HUES6 (cell line): ENCODE results near the gene SORBS2.

Source experiments
- H3K27ac ChIP-seq: 2 replicates; pipeline ENCODE4 v1.7.0; 2013; ENCODE audit warnings: low read depth, mild to moderate bottlenecking, low read length, inconsistent platforms
- H3K27me3 ChIP-seq: 2 replicates; pipeline ENCODE4 v1.6.1; 2013; ENCODE audit warnings: low read length; ENCODE audit not compliant: control insufficient read depth, insufficient read depth
- H3K36me3 ChIP-seq: 2 replicates; pipeline ENCODE4 v1.6.1; 2013; ENCODE audit warnings: low read length; ENCODE audit not compliant: control insufficient read depth, insufficient read depth
- H3K4me1 ChIP-seq: 2 replicates; pipeline ENCODE4 v1.6.1; 2013; ENCODE audit warnings: low read length; ENCODE audit not compliant: control insufficient read depth, insufficient read depth
- H3K4me3 ChIP-seq: 2 replicates; pipeline ENCODE4 v1.5.1; 2013; ENCODE audit warnings: low read depth, low read length
- H3K9ac ChIP-seq: one replicate; pipeline ENCODE4 v1.6.1; 2013; ENCODE audit warnings: mild to moderate bottlenecking, low read length
- H3K9me3 ChIP-seq: 2 replicates; pipeline ENCODE4 v1.6.1; 2013; ENCODE audit warnings: low read depth, low read length; ENCODE audit not compliant: control insufficient read depth, insufficient read depth

The SORBS2 gene

GRCh38 chr4:185840953-185841352 lies 29.0 kb upstream of the SORBS2 start:
- Histone ChIP-seq H3K4me3 (no peak overlapping the region), H3K36me3 (no peaks in the 10 kb centered on the region), H3K9me3 (peaks cover 10% of the 10 kb centered on the region), H3K4me1 (peaks cover 53% of the 10 kb centered on the region), H3K27me3 (no peaks in the 10 kb centered on the region), H3K27ac (peak overlapping the region; percentile 98; the same call in 1 of the 2 replicates), H3K9ac (peak overlapping the region; percentile 2)

- Histone ChIP-seq H3K4me1 (peaks cover 59% of the 10 kb centered on the region), H3K9me3 (peaks cover 6% of the 10 kb centered on the region; the same call in 1 of the 2 replicates), H3K27me3 (no peaks in the 10 kb centered on the region), H3K27ac (peak overlapping the region; percentile 98), H3K4me3 (no peak overlapping the region), H3K36me3 (no peaks in the 10 kb centered on the region), H3K9ac (peak overlapping the region; percentile 81)
These were observed 28.2 kb upstream of the SORBS2 start for GRCh38 chr4:185840201-185840600.

GRCh38 chr4:185839770-185840169 lies 27.8 kb upstream of the SORBS2 start:
- H3K9me3 ChIP-seq = peaks cover 5% of the 10 kb centered on the region; the same call in 1 of the 2 replicates
- no peak overlapping the region; the same call in 1 of the 2 replicates for H3K4me3 ChIP-seq
- peaks cover 59% of the 10 kb centered on the region for H3K4me1 ChIP-seq
- H3K36me3 ChIP-seq = no peaks in the 10 kb centered on the region
- H3K27ac ChIP-seq = peak overlapping the region; percentile 98
- no peaks in the 10 kb centered on the region for H3K27me3 ChIP-seq
- H3K9ac ChIP-seq = peak overlapping the region; percentile 81

- Histone ChIP-seq H3K4me1 (peaks cover 59% of the 10 kb centered on the region), H3K9ac (peak overlapping the region; percentile 91), H3K27me3 (no peaks in the 10 kb centered on the region), H3K4me3 (peak overlapping the region; percentile 24; the same call in 1 of the 2 replicates), H3K36me3 (no peaks in the 10 kb centered on the region), H3K9me3 (peaks cover 3% of the 10 kb centered on the region; the same call in 1 of the 2 replicates), H3K27ac (peak overlapping the region; percentile 98)
These were observed 27.3 kb upstream of the SORBS2 start for GRCh38 chr4:185839194-185839712.

- Histone ChIP-seq H3K27me3 (no peaks in the 10 kb centered on the region), H3K36me3 (no peaks in the 10 kb centered on the region), H3K9ac (peak overlapping the region; percentile 91), H3K4me3 (peak overlapping the region; percentile 24; the same call in 1 of the 2 replicates), H3K4me1 (peaks cover 59% of the 10 kb centered on the region), H3K27ac (peak overlapping the region; percentile 98), H3K9me3 (peaks cover 3% of the 10 kb centered on the region; the same call in 1 of the 2 replicates)
These were observed 26.7 kb upstream of the SORBS2 start for GRCh38 chr4:185838514-185839193.

GRCh38 chr4:185838104-185838452 lies 26.1 kb upstream of the SORBS2 start:
- no peaks in the 10 kb centered on the region for H3K36me3 ChIP-seq

GRCh38 chr4:185837415-185838103 lies 25.6 kb upstream of the SORBS2 start:
- peak overlapping the region; percentile 91 for H3K9ac ChIP-seq
- peak overlapping the region; percentile 98 for H3K27ac ChIP-seq
- no peaks in the 10 kb centered on the region for H3K27me3 ChIP-seq
- peaks cover 59% of the 10 kb centered on the region for H3K4me1 ChIP-seq
- H3K4me3 ChIP-seq = no peak overlapping the region
- H3K36me3 ChIP-seq = no peaks in the 10 kb centered on the region
- peaks cover 3% of the 10 kb centered on the region; the same call in 1 of the 2 replicates for H3K9me3 ChIP-seq

More at GRCh38 chr4:185838104-185838452, 26.1 kb upstream of the SORBS2 start:
- H3K9ac ChIP-seq = peak overlapping the region; percentile 91
- H3K4me1 ChIP-seq = peaks cover 59% of the 10 kb centered on the region
- peak overlapping the region; percentile 98 for H3K27ac ChIP-seq
- no peaks in the 10 kb centered on the region for H3K27me3 ChIP-seq
- H3K9me3 ChIP-seq = peaks cover 3% of the 10 kb centered on the region; the same call in 1 of the 2 replicates
- H3K4me3 ChIP-seq = peak overlapping the region; percentile 24; the same call in 1 of the 2 replicates

GRCh38 chr4:185836241-185837084 lies 24.5 kb upstream of the SORBS2 start:
- H3K4me3 ChIP-seq = no peak overlapping the region
- peak overlapping the region; percentile 98 for H3K27ac ChIP-seq
- H3K36me3 ChIP-seq = no peaks in the 10 kb centered on the region
- H3K9ac ChIP-seq = peak overlapping the region; percentile 44
- H3K27me3 ChIP-seq = no peaks in the 10 kb centered on the region
- peaks cover 58% of the 10 kb centered on the region for H3K4me1 ChIP-seq
- no peaks in the 10 kb centered on the region for H3K9me3 ChIP-seq

GRCh38 chr4:185835814-185836213 lies 23.8 kb upstream of the SORBS2 start:
- no peaks in the 10 kb centered on the region for H3K36me3 ChIP-seq
- H3K4me3 ChIP-seq = no peak overlapping the region
- H3K27me3 ChIP-seq = no peaks in the 10 kb centered on the region
- peak overlapping the region; percentile 44 for H3K9ac ChIP-seq
- H3K27ac ChIP-seq = peak overlapping the region; percentile 98
- H3K4me1 ChIP-seq = peaks cover 52% of the 10 kb centered on the region
- H3K9me3 ChIP-seq = no peaks in the 10 kb centered on the region

GRCh38 chr4:185835336-185835735 lies 23.3 kb upstream of the SORBS2 start:
- H3K4me1 ChIP-seq = peaks cover 47% of the 10 kb centered on the region
- no peaks in the 10 kb centered on the region for H3K9me3 ChIP-seq
- H3K27ac ChIP-seq = peak overlapping the region; percentile 60; the same call in 1 of the 2 replicates

More at GRCh38 chr4:185835336-185835735, 23.3 kb upstream of the SORBS2 start:
- Histone ChIP-seq H3K27me3 (no peaks in the 10 kb centered on the region), H3K9ac (no peak overlapping the region), H3K36me3 (no peaks in the 10 kb centered on the region), H3K4me3 (no peak overlapping the region)
